HG02884 (cell line): Measurements from ENCODE around the gene LRRC63.
A peak's percentile ranks its signal among the peaks of the same experiment; 100 is the strongest.
"Not testable (repeated sequence)": the region's sequence is repeated elsewhere in the genome, so short reads cannot be mapped to it uniquely, and the experiment has no call there.

Experiments
- ATAC-seq: cut with Tn5 transposase; IDR thresholded peaks from one replicate; pipeline ENCODE4 v1.9.1; 2021; ENCODE audit warnings: mild to moderate bottlenecking, moderate library complexity; ENCODE audit not compliant: unreplicated experiment

Gene LRRC63

DNA sequence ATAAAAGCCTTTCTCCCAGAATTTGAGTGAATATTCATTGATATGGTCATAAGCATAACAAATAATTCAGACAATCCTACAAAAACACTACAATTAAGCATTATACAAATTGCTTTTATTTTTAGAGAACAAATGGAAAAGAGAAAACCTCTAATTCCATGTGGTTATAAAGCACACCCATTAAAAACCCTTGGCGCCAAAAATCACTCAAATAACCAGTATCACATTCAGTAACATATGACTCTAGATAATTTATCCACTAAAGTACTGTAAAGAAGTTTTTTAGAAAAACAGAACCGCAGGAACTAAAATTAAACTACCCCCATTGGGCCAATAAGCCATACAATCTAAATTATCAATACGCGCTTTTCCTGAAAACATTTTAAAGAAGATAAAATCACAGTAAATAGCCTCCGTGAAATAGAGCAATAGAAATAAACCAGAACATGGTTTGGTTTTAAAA, 30.3 kb upstream of the LRRC63 start:
- no peak for ATAC-seq

- ATAC-seq = peak; percentile 64
Observed at GRCh38 chr13:46181840-46182490, 29.8 kb upstream of the LRRC63 start, which contains the start of gene LCP1. LCP1 (minus strand) TSS chr13:46182177; CDS start chr13:46159662, 22,515 bp downstream.

- no peak for ATAC-seq
Observed at GRCh38 chr13:46182491-46182877, 29.2 kb upstream of the LRRC63 start.

DNA sequence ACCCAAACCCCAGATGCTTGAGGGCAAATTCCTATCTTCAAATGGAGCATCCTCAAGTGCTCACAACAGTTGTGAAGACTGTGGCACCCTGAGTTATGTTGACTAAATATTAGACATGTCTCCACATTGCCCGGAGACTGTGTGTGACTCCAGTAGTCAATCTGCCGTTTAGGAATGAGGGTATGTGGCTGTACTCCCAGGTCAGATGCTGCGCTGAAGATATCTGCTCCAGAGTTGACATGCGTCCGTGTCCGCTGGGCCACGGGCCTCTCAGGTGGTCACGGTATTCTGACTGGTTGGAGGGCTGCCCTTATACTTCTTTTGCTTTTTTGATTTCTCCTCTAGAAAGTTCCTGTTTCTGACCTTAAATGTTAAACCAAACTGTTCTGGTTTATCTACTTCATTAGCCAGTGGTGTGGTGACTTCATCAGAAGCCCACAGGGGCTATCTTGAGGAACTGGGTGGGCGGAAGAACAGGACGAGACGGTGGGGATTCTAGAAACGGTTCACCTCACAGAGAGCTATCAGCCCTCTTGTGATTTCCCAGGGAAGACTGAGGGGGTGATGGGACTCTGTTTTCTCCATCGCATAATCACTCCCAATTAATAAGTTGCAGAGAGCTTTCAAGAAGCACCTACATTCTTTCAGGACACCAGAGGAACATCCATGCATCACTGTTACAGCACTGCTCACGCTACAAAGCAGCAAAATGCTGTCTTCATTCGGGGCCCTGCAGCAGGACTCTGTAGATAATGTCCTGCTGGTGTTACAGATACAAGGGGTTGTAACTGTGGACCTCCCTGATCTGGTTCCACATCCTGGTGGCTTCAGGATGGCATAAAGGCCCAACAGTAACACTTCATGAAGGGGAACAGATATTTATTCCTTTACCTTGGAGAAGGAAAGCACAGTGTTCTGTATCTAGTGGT, 28.4 kb upstream of the LRRC63 start:
- no peak for ATAC-seq

- ATAC-seq = peak; percentile 38
Observed at GRCh38 chr13:46184277-46184699, 27.4 kb upstream of the LRRC63 start.

DNA sequence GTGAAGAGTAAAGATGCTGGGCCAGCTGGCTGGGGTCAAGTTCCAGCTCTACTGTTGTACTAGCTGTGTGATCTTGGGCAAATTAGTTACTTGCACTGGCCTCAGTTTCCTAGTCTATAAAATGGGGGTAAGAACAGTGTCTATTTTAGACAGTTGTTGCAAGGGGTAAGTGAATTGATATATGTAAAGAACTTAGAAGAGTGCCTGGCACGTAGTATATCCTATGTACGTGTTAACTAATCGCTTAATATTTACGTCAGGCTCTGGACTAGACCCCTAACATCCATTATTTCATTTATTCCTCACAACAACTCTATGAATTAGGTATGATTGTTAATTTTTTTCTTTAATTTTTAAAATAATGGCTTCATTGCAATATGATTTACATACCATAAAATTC, 26.1 kb upstream of the LRRC63 start:
- ATAC-seq = no peak

DNA sequence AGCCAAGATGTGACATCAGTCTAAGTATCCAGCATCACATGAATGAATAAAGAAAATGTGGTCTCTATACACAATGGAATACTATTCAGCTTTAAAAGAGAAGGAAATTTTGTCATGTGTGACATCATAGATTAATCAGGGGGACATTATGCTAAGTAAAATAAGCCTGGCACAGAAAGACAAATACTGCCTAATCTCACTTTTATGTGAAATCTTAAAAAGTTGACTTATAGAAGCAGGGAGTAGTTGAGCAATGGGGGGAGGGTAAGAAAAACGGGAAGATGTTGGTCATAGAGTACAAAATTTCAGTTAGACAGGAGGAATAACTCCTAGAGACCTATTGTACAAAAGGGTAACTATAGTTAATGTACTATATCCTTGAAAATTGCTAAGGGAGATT, 19.3 kb upstream of the LRRC63 start:
- ATAC-seq = no peak

DNA sequence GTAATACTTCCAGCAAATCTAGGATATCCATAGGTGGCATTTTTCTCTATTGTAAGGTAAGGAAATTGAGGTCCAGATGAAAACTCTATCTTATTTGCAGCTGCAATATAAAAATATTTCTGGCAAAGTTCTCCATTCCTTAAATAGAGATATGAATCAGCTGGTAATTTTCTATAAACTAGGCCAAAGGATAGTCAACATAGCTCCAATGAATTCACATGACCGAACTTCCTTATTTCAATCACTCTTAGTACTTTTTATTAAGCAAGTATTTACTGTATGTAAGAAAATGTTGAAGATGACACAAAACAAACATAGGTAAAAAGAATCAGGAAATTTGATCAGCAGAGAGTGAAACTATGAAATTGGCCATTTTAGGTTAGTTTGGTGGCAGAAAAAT, 16.7 kb upstream of the LRRC63 start:
- ATAC-seq = no peak

DNA sequence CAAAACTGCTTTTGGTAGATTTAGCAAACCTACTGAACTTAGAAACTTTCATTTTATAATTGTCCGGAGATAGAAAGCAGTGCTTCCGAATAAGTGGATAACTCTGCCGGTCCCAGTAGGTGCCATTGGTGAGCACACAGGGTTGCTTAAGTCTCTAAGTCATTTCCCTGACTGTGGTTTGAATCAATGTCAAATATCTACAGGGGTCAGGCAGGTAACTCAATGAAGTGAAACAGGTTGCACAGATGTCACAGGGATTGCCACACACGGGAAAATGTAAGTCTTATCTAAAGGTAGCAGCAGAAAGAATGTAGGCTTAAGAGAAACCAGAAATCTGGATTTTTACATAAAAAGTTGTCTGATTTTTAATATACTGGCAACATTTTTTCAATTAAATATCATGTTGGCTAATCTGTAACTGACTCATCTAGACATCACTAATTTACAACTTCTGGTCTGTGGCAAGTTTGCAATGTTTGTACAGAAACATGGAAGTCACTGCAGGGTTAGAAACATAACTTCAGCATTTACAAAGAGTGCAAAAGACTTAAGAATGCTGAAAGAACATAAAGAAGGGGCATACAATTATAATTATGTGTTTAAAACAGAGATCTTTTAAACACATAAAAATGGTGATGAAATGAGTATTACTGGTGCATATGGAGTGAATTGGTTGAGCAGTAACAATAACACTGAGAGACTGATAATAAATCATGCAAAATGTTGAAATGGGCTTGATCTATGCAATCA, 14.3 kb upstream of the LRRC63 start:
- no peak for ATAC-seq

DNA sequence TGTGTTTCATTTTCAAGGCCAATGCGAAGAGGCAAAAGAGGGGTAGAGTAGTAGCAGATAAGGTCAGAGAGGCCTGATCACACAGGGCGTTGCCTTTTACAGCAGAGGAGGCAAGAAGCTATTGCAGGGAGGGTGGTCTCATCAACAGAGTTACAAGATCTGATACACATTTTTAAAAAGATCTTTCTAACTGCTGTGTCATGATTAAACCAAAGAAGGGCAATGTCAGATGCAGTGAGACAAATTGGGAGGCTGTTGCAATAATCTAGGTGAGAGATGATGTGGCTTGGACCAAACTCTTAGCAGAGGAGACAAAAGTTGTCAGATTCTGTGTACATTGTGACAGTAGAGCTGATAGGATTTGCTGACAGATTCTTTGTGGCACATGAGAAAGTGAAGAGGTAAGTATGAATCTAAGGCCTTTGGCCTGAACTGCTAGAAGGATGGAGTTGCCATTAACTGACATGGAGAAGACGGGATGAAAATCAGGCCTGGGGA, 13.0 kb upstream of the LRRC63 start:
- ATAC-seq = no peak

GRCh38 chr13:46202188-46202795, 9.4 kb upstream of the LRRC63 start:
- no peak for ATAC-seq

DNA sequence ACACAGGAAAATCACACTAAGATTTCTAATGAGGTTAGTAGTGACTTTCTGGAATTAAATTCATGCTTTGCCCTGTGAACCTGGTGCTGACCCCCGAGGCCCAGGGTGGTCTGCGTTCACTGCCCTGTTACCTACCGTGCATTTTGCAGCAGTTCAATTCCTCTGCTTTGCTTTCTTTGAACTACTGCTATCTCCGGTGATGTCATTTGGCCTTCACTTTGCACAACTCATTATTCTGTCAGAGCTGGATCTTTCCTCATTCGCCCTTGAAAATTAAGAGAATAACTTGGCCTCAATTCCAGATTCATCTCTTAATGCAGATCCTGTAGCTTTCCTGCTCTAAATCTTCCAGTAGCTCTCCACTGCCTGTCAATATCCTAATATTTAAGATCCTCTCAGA, 8.8 kb upstream of the LRRC63 start:
- no peak for ATAC-seq

GRCh38 chr13:46206143-46206542, 5.6 kb upstream of the LRRC63 start:
- ATAC-seq = no peak

DNA sequence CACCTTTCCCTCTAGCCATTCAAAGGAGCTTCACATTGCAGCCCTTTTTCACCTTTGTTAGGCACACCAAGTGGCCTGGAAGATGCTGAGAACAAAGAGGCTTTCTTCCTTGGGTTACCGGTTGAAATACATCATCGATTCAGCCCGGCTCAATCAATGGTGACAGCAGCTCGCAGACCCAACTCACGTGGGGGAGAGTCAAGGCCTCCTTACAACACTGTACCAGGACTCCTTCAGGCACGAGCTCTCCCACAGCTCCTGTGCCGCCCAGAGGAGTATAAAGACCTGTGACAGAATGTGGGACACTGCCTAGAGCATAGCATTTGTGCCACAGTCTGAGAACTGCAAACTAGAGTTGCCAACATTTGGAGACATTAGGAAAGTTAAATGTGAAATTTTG, 3.9 kb upstream of the LRRC63 start:
- ATAC-seq = no peak

GRCh38 chr13:46210362-46211083, 1.2 kb upstream of the LRRC63 start:
- ATAC-seq = no peak

DNA sequence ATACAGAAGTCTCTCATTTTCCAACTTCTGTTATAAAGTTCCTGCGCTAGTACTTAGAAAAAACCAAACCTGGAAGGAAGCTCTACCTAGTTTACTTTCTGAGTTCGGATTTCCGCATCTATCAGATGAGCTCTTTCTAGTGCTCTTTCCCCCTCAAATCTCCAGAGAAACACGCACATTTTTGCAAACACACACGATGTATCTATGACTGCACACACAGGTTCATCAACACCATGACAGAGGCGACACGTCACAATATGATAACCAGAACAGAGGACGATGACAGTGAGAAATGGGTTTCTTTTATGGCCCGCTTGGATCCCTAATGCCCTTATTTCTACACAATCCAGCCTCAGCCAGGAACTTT, 629 bp upstream of the LRRC63 start:
- ATAC-seq = peak; percentile 41

- no peak for ATAC-seq
Observed at GRCh38 chr13:46213242-46213641, 1.5 kb downstream of the LRRC63 start.

- not testable (repeated sequence) for ATAC-seq
Observed at GRCh38 chr13:46214741-46215140, 3.0 kb downstream of the LRRC63 start.

GRCh38 chr13:46220234-46220633, 8.5 kb downstream of the LRRC63 start:
- not testable (repeated sequence) for ATAC-seq

GRCh38 chr13:46229251-46229650, 17.5 kb downstream of the LRRC63 start:
- no peak for ATAC-seq
